PC-9 (cell line): ENCODE results near the gene BRCA1. TPM values are rescaled to one million over a fixed set of nuclear protein-coding genes. Genes with fewer than 3 reads are reported as not detected.
"Not testable (repeated sequence)": the region's sequence is repeated elsewhere in the genome, so short reads cannot be mapped to it uniquely, and the experiment has no call there.

Experiments
- BruUV-seq: library from RNA; stranded (reverse); fragments of 400-500 nt; replicated peaks from 2 replicates; lab custom pipeline; 2021; lab: Mats Ljungman, UMichigan
- CTCF ChIA-PET: fragments of 300-600 bp; sonication (Branson Sonifier 250); formaldehyde crosslinking; loops from one replicate; lab custom pipeline; 2022; ENCODE audit warnings: antibody characterized with exemption; lab: Charles Lee
- POLR2A ChIA-PET: fragments of 300-600 bp; sonication (Branson Sonifier 250); formaldehyde crosslinking; loops from one replicate; lab custom pipeline; 2022; ENCODE audit warnings: antibody characterized with exemption; ENCODE audit not compliant: unreplicated experiment; lab: Charles Lee
- DNase-seq, 2 experiments: peaks; one replicate each; pipeline versions ENCODE4 v3.0.0 to v3.0.0-alpha.2; 2015 to 2022; ENCODE audit warnings: mixed read lengths in 1 of 2
- H2AFZ ChIP-seq: fragments of 200-600 bp; sonication (generic); 2 replicates; pipeline ENCODE4 v1.8.1; 2017; ENCODE audit warnings: antibody characterized with exemption
- H3F3A ChIP-seq: fragments of 200-600 bp; sonication (generic); 2 replicates; pipeline ENCODE4 v1.8.1; 2017; ENCODE audit warnings: antibody characterized with exemption, mild to moderate bottlenecking, low read depth; ENCODE audit not compliant: insufficient read depth
- H3K27ac ChIP-seq: fragments of 200-600 bp; sonication (generic); 2 replicates; pipeline ENCODE4 v1.6.1; 2016; ENCODE audit warnings: mixed run types
- H3K27me3 ChIP-seq: fragments of 200-600 bp; sonication (generic); 2 replicates; pipeline ENCODE4 v1.6.1; 2016; ENCODE audit warnings: low read depth, mixed run types; ENCODE audit not compliant: insufficient read depth
- H3K36me3 ChIP-seq: fragments of 200-600 bp; sonication (generic); 2 replicates; pipeline ENCODE4 v1.6.1; 2016; ENCODE audit warnings: low read depth, mixed run types
- H3K4me1 ChIP-seq: fragments of 200-600 bp; sonication (generic); replicated peaks from 2 replicates; pipeline ENCODE4 v1.6.1; 2016; ENCODE audit warnings: mixed run types; ENCODE audit not compliant: insufficient read depth
- H3K4me2 ChIP-seq: fragments of 200-600 bp; sonication (generic); 2 replicates; pipeline ENCODE4 v1.6.1; 2017; ENCODE audit warnings: mixed run types
- H3K4me3 ChIP-seq: fragments of 200-600 bp; sonication (generic); 2 replicates; pipeline ENCODE4 v1.6.1; 2016; ENCODE audit warnings: mixed run types
- H3K79me2 ChIP-seq: fragments of 200-600 bp; sonication (generic); 2 replicates; pipeline ENCODE4 v1.6.1; 2017; ENCODE audit warnings: low read depth, mixed run types
- H3K9me2 ChIP-seq: fragments of 200-600 bp; sonication (generic); 2 replicates; pipeline ENCODE4 v1.8.1; 2017; ENCODE audit warnings: mild to moderate bottlenecking; ENCODE audit not compliant: insufficient read depth
- H3K9me3 ChIP-seq: fragments of 200-600 bp; sonication (generic); 2 replicates; pipeline ENCODE4 v1.8.1; 2016; ENCODE audit warnings: low read depth; ENCODE audit not compliant: insufficient read depth
- H4K20me1 ChIP-seq: fragments of 200-600 bp; sonication (generic); 2 replicates; pipeline ENCODE4 v1.8.1; 2017; ENCODE audit not compliant: insufficient read depth
- CTCF ChIP-seq: fragments of 200-600 bp; sonication (generic); conservative IDR thresholded peaks from 2 replicates; pipeline ENCODE4 v1.6.1; 2017; ENCODE audit warnings: mixed run types, antibody characterized with exemption, mild to moderate bottlenecking, moderate library complexity
- EZH2 ChIP-seq: fragments of 200-600 bp; sonication (generic); IDR thresholded peaks from 2 replicates; pipeline ENCODE4 v1.8.0; 2017; ENCODE audit warnings: antibody characterized with exemption, low read depth
- intact Hi-C: fragments of 100-400 bp; cut with micrococcal nuclease; formaldehyde crosslinking; loops from one replicate; pipeline ENCODE4 v1.10.0; 2022; ENCODE audit not compliant: unreplicated experiment
- total RNA-seq: library from RNA; stranded (reverse); gene quantifications from 2 replicates; pipeline ENCODE4 v1.2.3, GENCODE V29; 2021

The BRCA1 gene
- total RNA-seq, 1 experiment from 2014 or later = 52.0 TPM

- intact Hi-C loops = loop anchor here (1.0 to 2.0 kb wide), 2 partner anchors 46 to 150 kb away; partner anchors contain the start of gene BRCA1
- Histone ChIP-seq H3K4me2 (peak within 1 kb of the TSS; percentile 90), H3K9me3 (no peaks in the 10 kb centered on the region), H3K36me3 (peaks cover 11% of the 10 kb centered on the region), H2AFZ (peak within 1 kb of the TSS; percentile 92), H3K4me1 (peaks cover 14% of the 10 kb centered on the region), H3F3A (peaks cover 43% of the 10 kb centered on the region), H3K27me3 (no peaks in the 10 kb centered on the region), H4K20me1 (peaks cover 17% of the 10 kb centered on the region), H3K27ac (peak within 1 kb of the TSS; percentile 95), H3K79me2 (peaks cover 66% of the 10 kb centered on the region), H3K4me3 (peak within 1 kb of the TSS; percentile 71), H3K9me2 (no peaks in the 10 kb centered on the region)
- ChIA-PET POLR2A (interaction anchor here (0.6 to 1.2 kb wide), 2 partner anchors 74 to 145 kb away, joined by 7 to 20 read pairs; no protein-coding TSS in a partner anchor), CTCF (no interaction called here)
- peak; percentile 93 for DNase-seq
- TF ChIP-seq EZH2 (no peak), CTCF (no peak)
- no TSS peak for BruUV-seq
Observed at GRCh38 chr17:43170766-43171585, 45.8 kb upstream of the BRCA1 start, which contains the start of gene NBR1. TSS of gene NBR1 (plus strand) at chr17:43171214. CDS start at chr17:43175800, 4,586 bp downstream.

GRCh38 chr17:43170140-43170765 lies 45.1 kb upstream of the BRCA1 start:
- CTCF ChIA-PET = no interaction called here
- H3K9me3 ChIP-seq = no peaks in the 10 kb centered on the region
- H3K9me2 ChIP-seq = no peaks in the 10 kb centered on the region
- peaks cover 10% of the 10 kb centered on the region for H4K20me1 ChIP-seq
- peak overlapping the region; percentile 71 for H3K4me3 ChIP-seq
- H3K79me2 ChIP-seq = peaks cover 59% of the 10 kb centered on the region
- DNase-seq = peak; percentile 85 to 95
- peaks cover 14% of the 10 kb centered on the region for H3K4me1 ChIP-seq
- peak overlapping the region; percentile 90 for H3K4me2 ChIP-seq
- peak overlapping the region; percentile 95 for H3K27ac ChIP-seq
- no peaks in the 10 kb centered on the region for H3K27me3 ChIP-seq
- POLR2A ChIA-PET = interaction anchor here (1.0 kb wide), 1 partner anchor 45 kb away, joined by 3 read pairs; the partner anchor contains the start of gene BRCA1
- intact Hi-C loops = loop anchor here (2.0 kb wide), 1 partner anchor 149 kb away; no protein-coding TSS in a partner anchor
- peak overlapping the region; percentile 92 for H2AFZ ChIP-seq
- peaks cover 4% of the 10 kb centered on the region for H3K36me3 ChIP-seq
- TF ChIP-seq EZH2 (no peak), CTCF (no peak)
- TSS peak; percentile 54 for BruUV-seq
- peaks cover 38% of the 10 kb centered on the region for H3F3A ChIP-seq

- no peaks in the 10 kb centered on the region for H3K27me3 ChIP-seq
- DNase-seq = peak; percentile 10 to 63
- intact Hi-C loops = loop anchor here (2.0 kb wide), 1 partner anchor 149 kb away; no protein-coding TSS in a partner anchor
- TF ChIP-seq CTCF (no peak), EZH2 (no peak)
- H3K36me3 ChIP-seq = peaks cover 3% of the 10 kb centered on the region; the same call in 1 of the 2 replicates
- peaks cover 53% of the 10 kb centered on the region for H3K79me2 ChIP-seq
- BruUV-seq = no TSS peak
- peak overlapping the region; percentile 90 for H3K4me2 ChIP-seq
- H3K4me1 ChIP-seq = peaks cover 14% of the 10 kb centered on the region
- peaks cover 9% of the 10 kb centered on the region for H4K20me1 ChIP-seq
- no peaks in the 10 kb centered on the region for H3K9me3 ChIP-seq
- ChIA-PET POLR2A (interaction anchor here (0.7 to 1.0 kb wide), 3 partner anchors 44 to 206 kb away, joined by 3 to 10 read pairs (median 3); partner anchors contain the start of gene BRCA1), CTCF (no interaction called here)
- no peaks in the 10 kb centered on the region for H3K9me2 ChIP-seq
- peaks cover 38% of the 10 kb centered on the region for H3F3A ChIP-seq
- peak overlapping the region; percentile 92 for H2AFZ ChIP-seq
- peak overlapping the region; percentile 71 for H3K4me3 ChIP-seq
- peak overlapping the region; percentile 95 for H3K27ac ChIP-seq
Observed at GRCh38 chr17:43169561-43170139, 44.5 kb upstream of the BRCA1 start.

GRCh38 chr17:43165971-43166370 lies 40.8 kb upstream of the BRCA1 start:
- H2AFZ ChIP-seq, POLR2A ChIA-PET, CTCF ChIA-PET, H4K20me1 ChIP-seq, H3K36me3 ChIP-seq, H3K4me2 ChIP-seq, BruUV-seq, intact Hi-C loops, H3K27me3 ChIP-seq, DNase-seq, H3K9me2 ChIP-seq, H3K27ac ChIP-seq, H3K9me3 ChIP-seq, H3K4me3 ChIP-seq, H3K4me1 ChIP-seq: not testable (repeated sequence)
- H3K79me2 ChIP-seq = peaks cover 26% of the 10 kb centered on the region
- peaks cover 17% of the 10 kb centered on the region for H3F3A ChIP-seq
